ENCODE measurements around the gene KY.

KY gene

GRCh38 chr3:134667956-134668355 is 17.1 kb upstream of the KY start:
- TF ChIP-seq EZH2phosphoT487 (IDR thresholded peaks at IDR 0.05; ENCODE audit: low read depth) (no peak), CTCF (IDR thresholded peaks at IDR 0.05; ENCODE audit: low read depth, low read length) (no peak)
- Histone ChIP-seq H2AFZ (ENCODE audit: low read depth, low read length) (no peak overlapping the region), H3K9me3 (ENCODE audit: insufficient read depth, low read length) (no peaks in the 10 kb centered on the region), H3K27me3 (ENCODE audit: low read depth, low read length) (peaks cover 36% of the 10 kb centered on the region), H3K79me2 (ENCODE audit: low read length) (no peaks in the 10 kb centered on the region), H3K4me2 (ENCODE audit: low read length) (no peak overlapping the region), H3K36me3 (replicated peaks; ENCODE audit: low read depth, low read length) (no peaks in the 10 kb centered on the region), H3K4me1 (ENCODE audit: low read length) (no peaks in the 10 kb centered on the region), H3K27ac (ENCODE audit: low read length) (no peak overlapping the region), H4K20me1 (ENCODE audit: insufficient read depth, low read length) (no peaks in the 10 kb centered on the region), H3K9ac (ENCODE audit: low read length) (no peak overlapping the region), H3K4me3 (ENCODE audit: low read length) (no peak overlapping the region)

GRCh38 chr3:134667406-134667805 is 16.6 kb upstream of the KY start:
- Histone ChIP-seq H3K9ac (ENCODE audit: low read length) (no peak overlapping the region), H3K27ac (ENCODE audit: low read length) (no peak overlapping the region), H4K20me1 (ENCODE audit: insufficient read depth, low read length) (no peaks in the 10 kb centered on the region), H3K4me2 (ENCODE audit: low read length) (no peak overlapping the region), H3K79me2 (ENCODE audit: low read length) (no peaks in the 10 kb centered on the region), H3K36me3 (replicated peaks; ENCODE audit: low read depth, low read length) (no peaks in the 10 kb centered on the region), H3K9me3 (ENCODE audit: insufficient read depth, low read length) (no peaks in the 10 kb centered on the region), H3K4me1 (ENCODE audit: low read length) (no peaks in the 10 kb centered on the region), H3K27me3 (ENCODE audit: low read depth, low read length) (peaks cover 30% of the 10 kb centered on the region), H2AFZ (ENCODE audit: low read depth, low read length) (no peak overlapping the region), H3K4me3 (ENCODE audit: low read length) (no peak overlapping the region)
- no peak for TF ChIP-seq CTCF (IDR thresholded peaks at IDR 0.05; ENCODE audit: low read depth, low read length)
- TF ChIP-seq EZH2phosphoT487 (IDR thresholded peaks at IDR 0.05; ENCODE audit: low read depth): no peak

- Histone ChIP-seq H3K4me2 (ENCODE audit: low read length) (no peak overlapping the region), H3K27ac (ENCODE audit: low read length) (no peak overlapping the region), H3K27me3 (ENCODE audit: low read depth, low read length) (peaks cover 25% of the 10 kb centered on the region), H2AFZ (ENCODE audit: low read depth, low read length) (no peak overlapping the region), H3K9me3 (ENCODE audit: insufficient read depth, low read length) (no peaks in the 10 kb centered on the region), H3K4me3 (ENCODE audit: low read length) (no peak overlapping the region), H4K20me1 (ENCODE audit: insufficient read depth, low read length) (no peaks in the 10 kb centered on the region), H3K9ac (ENCODE audit: low read length) (no peak overlapping the region), H3K36me3 (replicated peaks; ENCODE audit: low read depth, low read length) (no peaks in the 10 kb centered on the region), H3K4me1 (ENCODE audit: low read length) (no peaks in the 10 kb centered on the region), H3K79me2 (ENCODE audit: low read length) (no peaks in the 10 kb centered on the region)
- no peak for TF ChIP-seq CTCF (IDR thresholded peaks at IDR 0.05; ENCODE audit: low read depth, low read length)
- no peak for TF ChIP-seq EZH2phosphoT487 (IDR thresholded peaks at IDR 0.05; ENCODE audit: low read depth)
Measured at GRCh38 chr3:134666885-134667284, 16.1 kb upstream of the KY start.

DNA sequence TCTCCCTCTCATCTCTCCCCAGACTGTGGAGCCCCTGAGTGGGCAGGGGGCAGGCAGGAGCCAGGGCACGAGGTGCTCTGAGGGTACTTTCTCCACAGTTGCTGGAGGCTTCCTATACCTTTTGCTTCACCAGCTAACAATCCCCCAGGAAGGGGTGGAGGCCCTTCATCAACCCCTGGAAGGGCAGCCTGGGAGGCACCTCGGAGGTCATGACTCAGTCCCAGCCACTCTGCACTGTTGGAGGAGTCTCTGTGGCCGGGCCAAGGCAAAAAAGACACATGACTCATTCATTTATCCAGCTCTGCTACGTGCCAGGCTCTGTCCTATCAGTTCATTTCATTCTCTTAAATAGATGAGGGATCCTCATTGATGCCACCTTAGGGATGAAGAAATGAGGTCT is 15.6 kb upstream of the KY start:
- H3K27ac ChIP-seq (ENCODE audit: low read length): no peak overlapping the region
- H2AFZ ChIP-seq (ENCODE audit: low read depth, low read length): no peak overlapping the region
- TF ChIP-seq CTCF (IDR thresholded peaks at IDR 0.05; ENCODE audit: low read depth, low read length) (no peak), EZH2phosphoT487 (IDR thresholded peaks at IDR 0.05; ENCODE audit: low read depth) (no peak)
- no peak overlapping the region for H3K9ac ChIP-seq (ENCODE audit: low read length)
- H4K20me1 ChIP-seq (ENCODE audit: insufficient read depth, low read length): no peaks in the 10 kb centered on the region
- no peaks in the 10 kb centered on the region for H3K79me2 ChIP-seq (ENCODE audit: low read length)
- H3K9me3 ChIP-seq (ENCODE audit: insufficient read depth, low read length): no peaks in the 10 kb centered on the region
- H3K4me2 ChIP-seq (ENCODE audit: low read length): no peak overlapping the region
- H3K27me3 ChIP-seq (ENCODE audit: low read depth, low read length): peaks cover 24% of the 10 kb centered on the region
- H3K36me3 ChIP-seq (replicated peaks; ENCODE audit: low read depth, low read length): no peaks in the 10 kb centered on the region
- no peak overlapping the region for H3K4me3 ChIP-seq (ENCODE audit: low read length)
- no peaks in the 10 kb centered on the region for H3K4me1 ChIP-seq (ENCODE audit: low read length)

Measured in OCI-LY3 (cell line).